ENCODE data around the gene CHD5.
"Not testable (repeated sequence)": the region's sequence is repeated elsewhere in the genome, so short reads cannot be mapped to it uniquely, and the experiment has no call there.

- not testable (repeated sequence) for TF ChIP-seq CTCF, POLR2A (IDR thresholded peaks at IDR 0.05)
Measured at GRCh38 chr1:6219641-6220040, 39.5 kb upstream of the CHD5 start.
